Embryonic facial prominence (tissue), 1 donor: ENCODE measurements around the gene GPS1.

ENCODE experiments used
- DNase-seq: peaks from one replicate; pipeline ENCODE4 v3.0.0-alpha.2; 2016; ENCODE audit errors: extremely low spot score

GPS1 gene

GRCh38 chr17:82103553-82104451 is 52.1 kb downstream of the GPS1 start:
- DNase-seq = no peak

- no peak for DNase-seq
Measured at GRCh38 chr17:82104797-82105416, 53.2 kb downstream of the GPS1 start.

GRCh38 chr17:82105417-82105881 is 53.8 kb downstream of the GPS1 start:
- DNase-seq = no peak

- DNase-seq = no peak
Measured at GRCh38 chr17:82105882-82106687, 54.4 kb downstream of the GPS1 start.

GRCh38 chr17:82106688-82107305 is 55.1 kb downstream of the GPS1 start:
- no peak for DNase-seq
